HL-60 (cell line): Measurements from ENCODE around the gene SENP8.

Source experiments
- CTCF ChIP-seq: IDR thresholded peaks from one replicate; pipeline ENCODE4 v1.5.1; 2011; ENCODE audit warnings: low read length, control low read depth, inconsistent platforms; ENCODE audit not compliant: insufficient read depth
- POLR2AphosphoS5 ChIP-seq: IDR thresholded peaks from 2 replicates; pipeline ENCODE4 v1.6.1; 2012; ENCODE audit warnings: low read depth
- REST ChIP-seq: IDR thresholded peaks from 2 replicates; pipeline ENCODE4 v1.6.1; 2012; ENCODE audit warnings: low read depth; ENCODE audit not compliant: insufficient replicate concordance
- SPI1 ChIP-seq: IDR thresholded peaks from 2 replicates; pipeline ENCODE4 v1.6.1; 2012; ENCODE audit warnings: low read depth, mild to moderate bottlenecking, borderline replicate concordance

- no peak for TF ChIP-seq CTCF
- no peak for TF ChIP-seq REST
- TF ChIP-seq SPI1: no peak
- no peak for TF ChIP-seq POLR2AphosphoS5
Observed at GRCh38 chr15:72183781-72184164, 65.6 kb downstream of the SENP8 start.
